Amniotic epithelial cell (primary cell): Measurements from ENCODE around the gene COL6A2.
"Not testable (repeated sequence)": the region's sequence is repeated elsewhere in the genome, so short reads cannot be mapped to it uniquely, and the experiment has no call there.

Experiments
- DNase-seq: peaks from one replicate; pipeline ENCODE4 v3.0.0-alpha.2; 2010; ENCODE audit warnings: low read depth

The COL6A2 gene

DNA sequence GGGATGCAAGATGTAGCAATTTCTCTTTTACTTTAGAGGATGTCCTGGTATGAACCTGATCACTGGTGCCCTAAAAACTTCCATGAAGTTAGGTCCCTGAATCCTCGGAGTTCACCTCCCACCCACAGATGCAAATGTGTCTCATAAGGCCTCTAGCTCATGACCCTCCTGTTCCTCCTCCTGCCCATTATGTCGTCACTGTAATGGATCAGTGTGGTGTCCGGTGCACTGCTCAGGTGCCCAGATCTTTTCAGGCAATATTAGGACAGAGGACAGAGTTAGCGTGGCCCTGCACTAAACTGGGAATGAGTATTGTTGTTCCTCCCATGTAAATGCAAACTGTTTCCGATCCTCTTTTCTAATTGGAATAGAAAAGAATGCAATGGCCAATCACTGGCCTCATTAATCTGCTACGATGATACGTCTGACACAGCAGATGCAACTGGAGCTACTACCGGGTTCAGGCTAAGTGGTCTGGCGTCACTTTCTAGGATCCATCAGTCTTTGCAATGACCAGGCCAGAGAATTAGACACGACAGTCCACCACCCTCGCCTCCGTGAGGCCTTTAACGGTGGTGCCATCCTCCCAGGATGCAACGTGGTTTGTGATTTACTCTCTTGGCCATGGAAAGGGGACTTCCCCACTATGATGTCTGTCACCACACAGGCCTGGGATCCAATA, 3.4 kb upstream of the COL6A2 start:
- DNase-seq, result no peak

DNA sequence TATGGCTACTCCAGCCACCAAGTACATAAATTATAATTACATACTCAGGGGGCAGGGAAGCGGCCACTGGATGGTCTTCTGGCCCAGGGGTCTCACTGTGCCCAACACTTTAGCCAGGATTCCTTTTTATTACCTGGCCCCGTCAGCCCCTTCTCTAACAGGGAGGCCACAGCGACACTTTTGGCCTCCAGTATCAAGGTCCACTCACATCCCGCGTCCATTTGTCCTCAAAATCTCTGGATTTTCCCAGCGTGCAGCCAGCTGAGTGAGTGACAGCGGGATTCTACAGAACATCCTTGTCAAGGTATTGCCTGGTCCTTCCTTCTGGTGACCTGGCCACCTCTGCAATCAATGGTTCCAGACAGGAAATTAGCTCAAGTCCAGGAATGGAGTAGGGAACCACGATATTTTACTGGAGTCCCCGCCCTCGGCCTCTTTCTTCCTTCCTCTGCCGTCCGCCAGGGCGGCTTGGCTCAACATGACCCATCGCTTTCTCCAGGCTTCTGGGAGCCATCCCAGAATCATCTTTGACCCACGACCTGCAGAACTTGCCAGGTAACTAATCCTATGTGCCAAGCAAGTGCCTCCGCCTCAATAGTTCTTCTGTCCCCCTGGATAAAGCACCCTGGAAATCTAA, 2.7 kb upstream of the COL6A2 start:
- DNase-seq, result no peak

DNA sequence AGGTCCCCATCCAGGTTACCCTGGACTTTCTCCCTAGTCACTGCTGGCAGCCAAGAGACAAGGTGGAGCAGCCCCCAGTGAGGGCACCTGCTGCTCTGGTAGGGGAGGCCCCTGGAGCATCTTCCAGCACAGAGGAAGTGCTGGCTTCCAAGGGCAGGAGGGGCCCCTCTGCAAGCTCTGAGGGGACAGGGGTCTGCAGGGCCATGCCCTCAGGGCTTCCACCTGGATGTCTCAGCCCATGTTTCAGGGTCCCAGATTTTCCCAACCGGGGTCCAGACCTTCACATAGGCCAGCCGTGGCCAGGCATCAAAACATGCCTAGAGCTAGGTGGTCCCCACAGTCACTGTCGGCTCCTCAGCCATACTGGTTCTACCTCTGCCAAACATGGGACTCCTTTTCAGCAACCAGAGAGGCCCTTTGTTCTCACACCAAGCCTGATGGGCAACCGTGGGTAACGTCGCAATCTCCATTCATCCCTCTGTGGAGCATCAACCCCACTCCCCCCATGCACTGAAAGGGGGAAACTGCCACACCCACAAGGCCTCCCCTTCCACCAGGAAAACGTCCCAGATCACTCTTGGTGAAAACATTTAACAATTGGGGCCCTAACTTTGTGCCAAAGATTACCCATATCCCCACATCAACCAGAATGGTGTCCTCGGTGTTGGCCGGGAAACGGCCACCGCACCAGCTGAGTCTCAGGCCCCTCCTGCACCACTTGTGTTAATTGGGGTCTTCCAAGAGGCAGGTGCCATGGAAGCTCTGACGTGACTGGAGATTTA, 1.9 kb upstream of the COL6A2 start:
- DNase-seq, result no peak

DNA sequence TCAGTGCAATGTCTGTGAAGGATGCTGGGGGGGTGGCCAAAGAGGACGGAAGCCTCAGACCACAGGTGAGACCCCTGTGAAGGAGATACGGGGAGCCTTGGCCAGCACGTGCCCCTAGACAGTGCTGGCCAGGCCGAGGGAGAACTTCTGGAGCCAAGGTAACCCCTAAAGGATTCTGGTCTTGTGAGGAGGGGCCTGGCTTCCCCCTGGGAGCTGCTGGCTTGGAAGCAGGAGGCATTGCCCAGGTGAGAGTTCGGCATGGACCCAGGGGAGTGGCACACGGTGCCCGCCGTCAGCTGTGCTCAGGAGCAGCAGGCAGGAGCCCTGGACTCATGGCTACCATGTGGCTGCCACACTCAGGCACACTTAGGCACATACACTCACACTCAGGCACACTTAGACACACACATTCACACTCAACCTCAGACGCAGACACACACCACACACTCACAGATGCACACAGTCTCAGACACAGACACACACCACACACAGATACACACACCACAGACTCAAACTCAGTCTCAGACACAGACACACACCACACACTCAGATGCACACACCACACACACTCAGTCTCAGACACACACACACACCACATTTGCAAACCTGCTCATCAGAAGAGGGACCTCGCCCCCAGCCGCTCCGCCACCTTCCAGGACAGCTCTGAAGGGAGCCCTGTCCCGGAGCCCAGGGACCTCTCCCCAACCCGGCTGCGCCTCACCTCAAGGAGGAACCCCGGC, 1.1 kb upstream of the COL6A2 start:
- DNase-seq, result no peak

DNA sequence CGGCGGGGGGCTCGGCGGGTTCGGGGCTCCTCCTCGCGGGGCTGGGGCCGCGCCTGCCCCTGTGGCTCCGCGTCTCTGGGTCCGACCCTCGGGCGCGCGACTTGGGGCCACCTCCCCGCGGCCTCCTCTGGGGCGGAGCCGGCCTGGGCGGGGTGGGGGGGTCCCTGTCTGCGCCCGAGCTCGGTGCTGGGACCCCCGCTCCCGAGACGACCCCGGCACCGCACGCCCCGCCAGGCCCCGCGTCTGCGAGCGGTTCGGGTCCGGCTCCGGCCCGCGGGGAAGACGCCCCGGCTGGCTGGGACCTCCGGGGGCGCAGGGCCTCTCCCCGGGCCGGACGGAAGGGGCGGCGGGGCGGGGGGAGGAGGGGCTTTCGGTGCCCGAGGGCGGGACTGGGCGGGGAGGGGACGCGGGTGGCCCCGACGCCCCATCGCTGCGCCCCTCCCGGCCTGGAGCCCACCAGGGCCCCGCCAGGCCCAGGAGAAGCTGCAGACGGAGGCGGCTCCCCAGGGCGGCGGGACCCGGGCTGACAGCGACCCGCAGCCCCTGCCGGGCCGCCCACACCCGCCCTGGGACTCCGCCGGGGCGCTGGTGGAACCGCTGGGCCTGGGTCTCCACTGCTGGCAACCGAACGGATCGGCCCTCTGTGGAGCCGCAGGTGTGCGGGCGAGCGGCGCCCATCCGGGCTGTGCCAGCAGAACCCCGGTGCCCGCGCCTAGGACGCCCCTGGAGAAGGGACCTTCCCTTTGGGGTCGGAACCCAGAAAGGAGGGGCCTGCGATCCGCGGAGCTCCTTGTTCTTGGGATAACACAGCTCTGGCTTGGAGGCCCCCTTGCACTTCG, 610 bp downstream of the COL6A2 start:
- no peak for DNase-seq

DNA sequence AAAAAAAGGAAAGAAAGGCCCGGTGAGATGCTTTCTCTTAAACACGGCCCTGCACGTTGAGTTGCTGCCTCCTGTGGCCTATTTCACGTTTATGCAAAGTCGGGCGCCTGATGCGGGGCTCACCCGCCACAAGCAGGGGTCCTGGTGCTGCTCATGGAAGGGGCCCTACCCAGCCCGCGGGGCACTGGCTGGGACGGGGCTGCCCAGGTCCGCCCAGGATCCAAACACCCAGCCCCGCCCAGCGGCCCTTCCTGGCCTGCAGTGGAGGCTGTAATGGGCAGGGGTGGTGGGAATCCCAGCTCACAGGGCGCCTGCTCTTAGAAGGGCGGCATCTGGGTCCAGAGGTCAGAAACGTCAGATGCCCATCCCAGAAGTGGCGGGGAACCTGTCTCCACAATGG, 1.6 kb downstream of the COL6A2 start:
- DNase-seq, result peak; percentile 27

DNA sequence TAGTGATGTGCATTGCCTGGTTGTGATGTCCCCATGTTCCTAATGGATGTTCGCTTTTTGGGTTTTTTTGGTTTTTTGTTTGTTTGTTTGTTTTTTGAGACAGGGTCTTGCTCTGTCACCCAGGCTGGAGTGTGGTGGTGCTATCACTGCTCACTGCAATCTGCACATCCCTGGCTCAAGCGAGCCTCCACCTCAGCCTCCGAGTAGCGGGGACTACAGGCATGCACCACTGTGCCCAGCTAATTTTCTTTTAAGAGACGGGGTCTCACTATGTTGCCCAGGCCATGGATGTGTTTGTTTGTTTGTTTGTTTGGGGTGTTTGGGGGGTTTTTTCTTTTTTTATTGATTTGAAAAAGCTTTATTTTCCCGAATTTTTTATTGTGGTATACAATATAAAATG, 2.1 kb downstream of the COL6A2 start:
- DNase-seq, result no peak

DNA sequence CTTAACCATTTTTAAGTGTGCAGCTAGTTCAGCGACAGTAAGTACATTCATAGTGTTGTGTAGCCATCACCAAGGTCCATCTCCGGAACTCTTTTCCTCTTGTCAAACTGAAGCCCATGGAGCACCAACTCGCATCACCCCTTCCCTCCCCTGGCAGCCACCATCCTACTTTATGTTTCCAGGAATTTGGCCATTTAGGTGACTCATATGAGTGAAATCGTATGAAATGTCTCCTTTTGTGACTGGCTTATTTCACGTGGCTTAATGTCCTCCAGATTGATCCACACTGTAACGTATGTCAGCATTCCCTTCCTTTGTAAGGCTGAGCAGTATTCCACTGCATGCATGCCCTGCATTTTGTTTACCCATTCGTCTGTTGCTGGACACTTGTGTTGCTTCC, 2.5 kb downstream of the COL6A2 start:
- peak; percentile 49 for DNase-seq

DNA sequence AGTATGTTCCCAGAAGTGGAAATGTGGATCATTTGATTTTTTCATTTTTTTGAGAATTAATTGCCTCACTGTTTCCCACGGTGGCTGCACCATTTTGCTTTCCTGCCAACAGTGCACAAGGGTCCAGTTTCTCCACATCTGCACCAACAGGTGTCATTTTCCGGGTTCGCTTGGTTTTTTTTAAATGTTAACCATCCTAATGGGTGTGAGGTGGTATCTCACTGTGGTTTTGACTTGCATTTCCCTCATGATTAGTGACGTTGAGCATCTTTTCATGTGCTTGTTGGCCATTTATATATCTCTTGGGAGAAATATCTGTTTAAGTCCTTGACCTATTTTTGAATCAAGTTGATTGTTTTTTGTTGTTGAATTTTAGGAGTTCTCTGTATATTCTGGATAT, 3.0 kb downstream of the COL6A2 start:
- no peak for DNase-seq

DNA sequence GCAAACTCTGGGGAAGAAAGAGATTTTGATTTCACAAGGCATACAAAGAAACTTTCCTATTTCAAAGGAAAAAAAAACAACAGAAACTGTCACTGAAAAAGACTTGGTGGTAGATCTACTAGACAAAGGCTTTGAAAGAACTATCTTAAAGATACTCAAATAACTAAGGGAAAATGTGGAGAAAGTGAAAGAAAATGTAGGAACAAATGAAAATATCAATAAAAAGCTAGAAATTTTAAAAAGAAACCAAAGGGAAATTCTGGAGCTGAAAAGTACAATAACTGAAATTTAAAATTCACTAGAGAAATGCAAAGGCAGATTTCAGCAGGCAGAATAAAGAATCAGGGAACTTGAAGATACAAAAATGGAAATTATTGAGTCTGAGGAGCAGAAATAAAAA, 6.2 kb downstream of the COL6A2 start:
- DNase-seq, result no peak

DNA sequence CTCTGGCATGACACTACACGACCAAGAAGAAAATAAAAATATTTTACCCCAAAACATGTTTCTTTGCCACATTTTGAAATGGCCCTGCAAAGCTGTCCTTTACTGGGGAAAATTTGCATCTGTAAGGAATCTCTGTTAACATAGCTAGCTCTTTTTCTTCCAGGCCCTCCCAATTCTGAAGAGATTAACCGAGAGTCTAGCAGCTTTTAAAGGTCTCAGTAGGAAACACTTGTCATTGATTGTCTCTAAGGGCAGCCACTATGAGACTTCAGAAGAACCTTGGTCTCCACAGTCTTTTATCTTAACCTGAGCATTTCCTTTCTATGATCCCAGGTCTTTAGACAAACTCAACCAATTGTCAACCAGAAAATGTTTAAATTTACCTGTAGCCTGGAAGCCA, 9.5 kb downstream of the COL6A2 start:
- DNase-seq, result not testable (repeated sequence)

DNA sequence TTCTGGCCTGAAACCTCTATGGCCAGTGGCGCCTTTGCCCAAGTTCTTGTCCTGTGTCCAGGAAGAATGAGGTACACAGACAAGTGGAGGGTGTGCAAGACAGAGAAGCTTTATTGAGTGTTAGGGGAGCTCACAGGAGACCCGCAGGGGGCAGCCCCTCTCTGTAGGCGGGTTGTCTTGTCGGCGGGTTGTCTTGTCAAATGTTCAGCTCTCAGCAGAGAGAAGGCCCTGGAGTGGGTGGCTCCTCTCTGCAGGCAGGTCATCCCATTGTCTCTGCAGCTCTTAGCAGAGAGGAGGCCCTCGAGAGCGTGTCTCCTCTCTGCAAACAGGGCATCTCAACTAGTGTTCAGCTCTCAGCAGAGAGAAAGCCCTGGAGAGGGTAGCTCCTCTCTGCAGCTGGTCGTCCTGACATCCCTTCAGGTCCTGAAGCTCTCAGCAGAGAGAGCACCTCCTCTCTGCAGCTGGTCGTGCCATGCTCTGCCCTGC, 11.0 kb downstream of the COL6A2 start:
- no peak for DNase-seq

DNA sequence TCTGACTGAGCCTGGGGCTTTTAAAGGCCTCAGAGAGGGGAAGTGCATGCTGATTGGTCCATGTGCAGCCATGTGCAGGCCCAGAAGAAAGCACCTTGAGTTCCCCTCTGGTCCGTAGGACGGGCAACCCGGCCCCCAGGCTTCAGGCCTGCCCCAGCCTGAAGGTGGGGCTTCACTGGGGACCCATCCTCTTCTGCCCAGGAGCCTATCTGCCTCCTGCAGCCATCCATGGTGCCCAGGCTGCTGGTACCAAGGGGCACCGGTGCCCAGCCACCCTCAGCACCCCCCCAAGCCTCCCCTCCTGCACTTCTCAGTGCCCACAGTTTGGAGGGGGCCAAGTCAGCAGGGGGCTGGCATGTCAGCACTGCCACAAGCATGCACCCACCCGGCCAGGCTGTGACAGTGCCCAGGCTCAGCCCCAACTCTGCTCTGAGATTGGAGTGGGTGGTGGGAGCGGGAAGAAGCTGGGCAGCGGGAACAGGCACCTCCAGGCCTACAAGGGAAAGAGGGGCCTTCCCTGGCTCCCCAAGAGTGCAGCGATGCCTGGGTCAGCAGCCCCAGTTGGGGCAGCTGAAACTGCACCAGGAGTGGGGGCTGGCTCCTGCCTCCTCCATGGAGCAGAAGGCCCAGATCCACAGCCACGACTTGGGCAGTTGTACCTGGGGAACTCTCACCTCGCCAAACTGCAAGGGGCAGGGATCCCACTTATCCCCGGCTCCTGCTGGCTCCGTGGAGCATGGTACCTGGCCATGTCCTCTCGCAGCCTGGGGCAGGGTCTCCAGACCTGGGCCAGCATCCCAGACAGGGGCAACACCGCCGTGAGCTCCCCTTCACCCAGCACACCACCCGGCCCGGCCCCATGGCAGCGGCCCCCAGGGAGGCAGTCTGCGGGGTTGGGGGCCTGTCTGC, 11.7 kb downstream of the COL6A2 start:
- no peak for DNase-seq

DNA sequence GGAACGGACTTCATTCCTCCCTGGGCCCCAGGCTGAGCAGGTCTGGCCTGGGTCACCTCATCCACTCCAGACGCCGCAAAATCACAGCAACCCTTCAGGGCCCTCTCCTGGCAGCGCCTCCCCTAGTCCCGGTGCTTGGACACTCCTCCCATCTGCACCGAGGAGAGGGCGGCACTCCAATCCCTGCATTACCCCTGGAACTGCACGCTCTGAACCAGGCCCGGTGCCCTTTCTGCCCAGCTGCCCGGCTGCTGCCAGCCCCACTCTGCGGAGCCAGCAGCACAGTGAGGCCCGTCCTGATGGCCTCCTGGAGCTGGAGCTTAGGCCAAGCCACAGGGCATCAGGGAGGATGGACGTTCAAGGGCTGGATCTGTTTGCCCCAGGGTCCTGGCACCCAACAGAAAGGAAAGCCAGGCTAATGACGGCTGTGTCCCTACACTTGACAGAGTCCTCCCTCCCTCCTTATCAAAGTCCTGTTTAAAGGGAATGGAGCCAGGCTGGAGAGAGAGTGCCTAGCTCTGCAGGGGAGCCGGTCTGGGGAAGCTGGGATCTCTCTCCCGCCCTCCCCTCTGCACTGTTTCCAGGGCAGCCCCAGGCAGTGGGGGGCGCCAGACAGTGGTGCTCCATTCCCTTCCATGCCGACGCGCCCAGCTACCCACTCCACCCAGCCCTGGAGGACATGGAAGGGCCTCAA, 12.7 kb downstream of the COL6A2 start:
- DNase-seq, result no peak

DNA sequence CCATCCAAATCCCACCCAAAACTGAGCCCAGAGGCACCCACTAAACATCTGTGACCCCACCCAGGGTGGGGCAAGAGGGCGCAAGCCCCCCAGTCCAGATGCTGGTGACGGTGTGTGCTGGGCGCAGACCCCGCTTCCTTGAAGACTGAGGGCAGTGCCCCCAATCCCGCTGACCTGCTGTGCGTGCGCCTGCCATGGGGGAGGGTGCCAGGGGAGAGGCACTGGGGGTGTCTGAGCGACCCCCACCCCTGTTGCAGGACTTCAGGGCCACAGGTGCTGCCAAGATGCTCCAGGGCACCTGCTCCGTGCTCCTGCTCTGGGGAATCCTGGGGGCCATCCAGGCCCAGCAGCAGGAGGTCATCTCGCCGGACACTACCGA, 13.3 kb downstream of the COL6A2 start:
- no peak for DNase-seq

DNA sequence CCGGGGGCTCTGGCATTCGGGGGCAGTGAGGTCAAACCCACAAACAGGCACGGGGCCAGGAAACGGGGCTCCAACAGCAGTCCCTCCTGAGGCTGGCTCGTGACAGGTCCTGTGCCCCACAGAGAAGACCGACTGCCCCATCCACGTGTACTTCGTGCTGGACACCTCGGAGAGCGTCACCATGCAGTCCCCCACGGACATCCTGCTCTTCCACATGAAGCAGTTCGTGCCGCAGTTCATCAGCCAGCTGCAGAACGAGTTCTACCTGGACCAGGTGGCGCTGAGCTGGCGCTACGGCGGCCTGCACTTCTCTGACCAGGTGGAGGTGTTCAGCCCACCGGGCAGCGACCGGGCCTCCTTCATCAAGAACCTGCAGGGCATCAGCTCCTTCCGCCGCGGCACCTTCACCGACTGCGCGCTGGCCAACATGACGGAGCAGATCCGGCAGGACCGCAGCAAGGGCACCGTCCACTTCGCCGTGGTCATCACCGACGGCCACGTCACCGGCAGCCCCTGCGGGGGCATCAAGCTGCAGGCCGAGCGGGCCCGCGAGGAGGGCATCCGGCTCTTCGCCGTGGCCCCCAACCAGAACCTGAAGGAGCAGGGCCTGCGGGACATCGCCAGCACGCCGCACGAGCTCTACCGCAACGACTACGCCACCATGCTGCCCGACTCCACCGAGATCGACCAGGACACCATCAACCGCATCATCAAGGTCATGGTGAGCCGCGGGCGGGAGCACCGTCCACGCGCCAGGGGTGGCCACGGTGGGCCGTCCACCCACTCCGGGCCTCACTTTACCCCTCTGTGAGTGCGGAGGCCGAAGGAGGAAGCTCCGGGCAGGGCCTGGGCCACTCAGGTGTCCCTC, 14.2 kb downstream of the COL6A2 start:
- DNase-seq, result no peak

DNA sequence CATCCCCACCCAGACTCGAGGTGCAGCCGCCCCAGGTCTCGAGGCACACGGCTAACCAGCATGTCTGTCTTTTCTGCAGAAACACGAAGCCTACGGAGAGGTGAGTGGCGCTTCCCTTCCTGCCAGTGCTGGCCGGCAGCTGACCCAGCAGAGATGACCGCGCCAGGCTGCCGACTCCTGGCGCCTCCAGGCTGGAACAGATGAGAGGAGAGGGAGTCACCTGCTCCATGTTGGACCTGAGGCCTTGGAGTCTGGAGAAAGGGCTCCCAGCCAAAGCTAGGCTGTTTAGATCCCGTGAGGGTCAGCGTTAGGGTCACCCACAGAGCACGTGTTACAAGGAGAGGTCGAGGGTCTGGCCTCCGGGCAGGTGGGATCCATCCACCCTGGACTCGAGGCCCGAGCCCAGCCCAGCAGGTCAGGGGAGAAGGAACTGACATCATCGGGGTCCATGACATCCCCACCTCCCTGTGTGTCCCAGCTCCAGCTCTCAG, 14.9 kb downstream of the COL6A2 start:
- DNase-seq, result no peak

DNA sequence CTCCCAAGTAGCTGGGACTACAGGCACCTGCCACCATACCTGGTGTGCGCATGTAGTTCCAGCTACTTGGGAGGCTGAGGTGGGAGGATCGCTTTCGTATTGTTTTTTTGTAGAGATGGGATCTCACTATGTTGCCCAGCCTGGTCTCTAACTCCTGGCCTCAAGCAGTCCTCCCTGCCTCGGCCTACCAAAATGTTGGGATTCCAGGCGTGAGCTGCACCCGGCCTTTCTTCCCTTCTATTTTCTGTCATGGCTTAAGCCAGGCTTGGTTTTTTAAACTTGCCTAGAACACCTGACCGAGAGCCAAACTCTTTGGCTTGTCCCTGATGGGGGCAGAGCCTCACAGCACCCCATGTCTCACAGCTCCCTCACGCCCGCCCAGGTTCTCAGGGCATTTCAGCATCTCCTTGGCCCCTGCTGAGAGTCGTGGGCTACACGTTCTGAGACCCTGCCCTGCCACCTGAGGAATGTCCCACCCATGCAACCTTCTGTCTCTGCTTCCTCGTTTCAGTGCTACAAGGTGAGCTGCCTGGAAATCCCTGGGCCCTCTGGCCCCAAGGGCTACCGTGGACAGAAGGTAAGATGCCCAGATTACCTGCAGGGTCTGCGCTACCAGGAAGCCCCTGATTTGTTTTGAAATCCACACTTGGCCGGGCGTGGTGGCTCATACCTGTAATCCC, 15.7 kb downstream of the COL6A2 start:
- no peak for DNase-seq
